GM23338 (cell line): ENCODE measurements around the gene ADAMTSL5. TPM values are rescaled to one million over a fixed set of nuclear protein-coding genes. Genes with fewer than 3 reads are reported as not detected.

Source experiments
- ATAC-seq: fragments of 200-7000 bp; cut with Tn5 transposase; 3 replicates; pipeline ENCODE4 v1.9.1; 2020
- DNase-seq: peaks from one replicate; pipeline ENCODE4 v3.0.0-alpha.2; 2015; ENCODE audit warnings: low spot score
- H2AFZ ChIP-seq: fragments of 200-600 bp; sonication (generic); 2 replicates; pipeline ENCODE4 v1.8.0; 2016; ENCODE audit warnings: antibody characterized with exemption, mild to moderate bottlenecking, moderate library complexity
- H3F3A ChIP-seq: fragments of 200-600 bp; sonication (generic); replicated peaks from 2 replicates; pipeline ENCODE4 v1.8.0; 2017; ENCODE audit warnings: antibody characterized with exemption, mixed run types, low read depth
- H3K27ac ChIP-seq: fragments of 200-600 bp; sonication (generic); 2 replicates; pipeline ENCODE4 v1.6.1; 2016; ENCODE audit warnings: low read depth
- H3K27me3 ChIP-seq: fragments of 200-600 bp; sonication (generic); 2 replicates; pipeline ENCODE4 v1.8.0; 2016; ENCODE audit warnings: mild to moderate bottlenecking, mixed run types, moderate library complexity; ENCODE audit not compliant: insufficient read depth
- H3K36me3 ChIP-seq: fragments of 200-600 bp; sonication (generic); 2 replicates; pipeline ENCODE4 v1.8.0; 2016; ENCODE audit warnings: mild to moderate bottlenecking; ENCODE audit not compliant: insufficient read depth
- H3K4me1 ChIP-seq: fragments of 200-600 bp; sonication (generic); 2 replicates; pipeline ENCODE4 v1.8.0; 2016; ENCODE audit warnings: mild to moderate bottlenecking, moderate library complexity; ENCODE audit not compliant: insufficient read depth
- H3K4me2 ChIP-seq: fragments of 200-600 bp; sonication (generic); 2 replicates; pipeline ENCODE4 v1.7.1; 2017; ENCODE audit warnings: mixed run types
- H3K4me3 ChIP-seq: fragments of 200-600 bp; sonication (generic); 2 replicates; pipeline ENCODE4 v1.6.1; 2016; ENCODE audit warnings: mixed run types
- H3K79me2 ChIP-seq: fragments of 200-600 bp; sonication (generic); replicated peaks from 2 replicates; pipeline ENCODE4 v1.8.0; 2017; ENCODE audit warnings: mild to moderate bottlenecking; ENCODE audit not compliant: insufficient read depth
- H3K9me2 ChIP-seq: fragments of 200-600 bp; sonication (generic); 2 replicates; pipeline ENCODE4 v1.8.0; 2017; ENCODE audit not compliant: insufficient read depth
- H4K20me1 ChIP-seq: fragments of 200-600 bp; sonication (generic); replicated peaks from 2 replicates; pipeline ENCODE4 v1.8.0; 2017; ENCODE audit warnings: mild to moderate bottlenecking; ENCODE audit not compliant: insufficient read depth
- H3K27ac Mint-ChIP-seq: 2 replicates; pipeline ENCODE4 v1.8.0; 2020; ENCODE audit warnings: inconsistent platforms, mild to moderate bottlenecking, moderate library complexity, mixed read lengths
- H3K27me3 Mint-ChIP-seq: 3 replicates; pipeline ENCODE4 v1.8.0; 2022; ENCODE audit warnings: low read depth, mild to moderate bottlenecking, moderate library complexity, mixed read lengths, inconsistent platforms; ENCODE audit not compliant: insufficient read depth, poor library complexity
- H3K36me3 Mint-ChIP-seq: 3 replicates; pipeline ENCODE4 v1.8.0; 2021; ENCODE audit warnings: low read depth, mild to moderate bottlenecking, inconsistent platforms, moderate library complexity, mixed read lengths
- H3K4me1 Mint-ChIP-seq: 3 replicates; pipeline ENCODE4 v1.8.0; 2020; ENCODE audit warnings: mild to moderate bottlenecking, inconsistent platforms, mixed read lengths
- H3K4me3 Mint-ChIP-seq: 3 replicates; pipeline ENCODE4 v1.8.0; 2021; ENCODE audit warnings: moderate library complexity, mild to moderate bottlenecking, inconsistent platforms, mixed read lengths
- H3K9me3 Mint-ChIP-seq: 3 replicates; pipeline ENCODE4 v1.8.0; 2020; ENCODE audit warnings: moderate library complexity, mild to moderate bottlenecking, inconsistent platforms, mixed read lengths
- EZH2 ChIP-seq: fragments of 200-600 bp; sonication (generic); IDR thresholded peaks from one replicate; pipeline ENCODE4 v1.8.0; 2017; ENCODE audit warnings: antibody characterized with exemption, mild to moderate bottlenecking, low read depth; ENCODE audit not compliant: unreplicated experiment
- NANOG ChIP-seq: IDR thresholded peaks from 2 replicates; pipeline ENCODE4 v1.6.1; 2016; ENCODE audit warnings: antibody characterized with exemption, borderline replicate concordance
- POLR2AphosphoS5 ChIP-seq: IDR thresholded peaks from 2 replicates; pipeline ENCODE4 v1.6.1; 2016; ENCODE audit warnings: antibody characterized with exemption, low read depth
- STAT1 ChIP-seq: IDR thresholded peaks from one replicate; pipeline ENCODE4 v1.6.1; 2016; ENCODE audit warnings: antibody characterized with exemption; ENCODE audit not compliant: unreplicated experiment
- ZNF114 ChIP-seq: fragments of 250-450 bp; sonication (Bioruptor Pico); IDR thresholded peaks from 2 replicates; pipeline ENCODE4 v1.5.0; 2020; ENCODE audit warnings: mild to moderate bottlenecking, moderate library complexity
- ZNF331 ChIP-seq: fragments of 250-450 bp; sonication (Bioruptor Pico); IDR thresholded peaks from 2 replicates; pipeline ENCODE4 v1.5.0; 2020; ENCODE audit warnings: low read depth, mild to moderate bottlenecking, moderate library complexity
- polyA plus RNA-seq: library from polyadenylated mRNA; unstranded; fragments of >200 nt; fragmentation: Nextera tagmentation; extraction: Ambion mirVana; gene quantifications from 2 replicates; pipeline ENCODE4 v1.2.1, GENCODE V29; 2016
- total RNA-seq: library from RNA; depleted of rRNA; stranded (reverse); fragments of >200 nt; shearing (Covaris generic); gene quantifications from 2 replicates; pipeline ENCODE4 v1.2.3, GENCODE V29; 2014
- TF ChIP-seq, protein P1 (sequence below): fragments of 250-450 bp; sonication (Bioruptor Pico); IDR thresholded peaks from 2 replicates; pipeline ENCODE4 v1.5.0; 2020; ENCODE audit warnings: mild to moderate bottlenecking, moderate library complexity
- TF ChIP-seq, protein P2 (sequence below), 2 experiments: fragments of 200-600 bp in 1 of 2; sonication (generic) in 1 of 2; conservative IDR thresholded peaks; 2 replicates each; pipeline versions ENCODE4 v1.5.1 to v1.6.1; 2016 to 2017; ENCODE audit warnings: antibody characterized with exemption in 2 of 2, low read depth in 2 of 2, mild to moderate bottlenecking in 2 of 2, moderate library complexity in 1 of 2

ADAMTSL5 gene
- total and polyA plus RNA-seq, 2 experiments from 2014 or later = 0.10 to 0.97 TPM

DNA sequence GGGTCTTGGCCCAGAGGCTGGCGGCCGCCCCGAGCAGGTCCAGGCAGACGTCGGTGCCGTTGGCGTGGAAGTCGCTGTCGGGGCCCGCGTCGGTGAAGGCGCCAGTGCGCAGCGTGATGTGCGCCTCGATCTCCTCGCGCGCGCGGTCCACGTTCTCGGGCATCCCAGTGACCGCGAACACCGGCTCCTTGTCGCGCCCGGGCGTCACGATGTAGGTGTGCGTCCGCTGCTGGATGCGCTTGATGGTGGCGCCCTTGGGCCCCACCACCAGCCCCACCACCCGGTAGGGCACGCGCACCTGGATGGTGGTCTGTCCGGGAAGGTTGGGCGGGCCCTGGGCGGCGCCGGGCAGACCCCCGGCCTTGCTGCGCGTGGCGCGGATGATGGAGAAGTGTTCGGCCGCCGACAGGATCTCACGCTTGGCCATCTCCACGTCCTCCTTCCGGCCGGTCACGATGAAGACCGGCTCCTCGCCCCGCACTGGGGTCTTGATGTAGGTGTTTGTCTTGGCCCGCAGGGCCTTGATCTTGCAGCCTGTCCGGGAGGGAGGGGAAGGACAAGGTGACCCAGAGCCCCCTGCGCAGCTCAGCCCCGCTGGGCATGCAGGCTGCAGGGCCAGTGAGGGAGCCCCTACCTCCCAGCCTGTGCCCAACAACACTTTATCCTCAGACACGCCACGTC, 43.7 kb upstream of the ADAMTSL5 start:
- no peaks in the 10 kb centered on the region; the same call in 1 of the 2 replicates for H3K4me1 ChIP-seq
- H3K27me3 ChIP-seq = no peaks in the 10 kb centered on the region
- H3K9me3 Mint-ChIP-seq = no peaks in the 10 kb centered on the region; the same call in 2 of the 3 replicates
- H3K9me2 ChIP-seq = no peaks in the 10 kb centered on the region
- TF ChIP-seq STAT1 (no peak), EZH2 (no peak), ZNF331 (no peak), ZNF114 (CRISPR knock-in tag) (no peak)
- H4K20me1 ChIP-seq = peaks cover 20% of the 10 kb centered on the region
- no peak overlapping the region for H3K27ac ChIP-seq
- H3K79me2 ChIP-seq = peaks cover 33% of the 10 kb centered on the region
- H3K4me3 Mint-ChIP-seq = no peak overlapping the region
- peaks cover 6% of the 10 kb centered on the region; the same call in 1 of the 2 replicates for H3F3A ChIP-seq
- peaks cover 3% of the 10 kb centered on the region; the same call in 1 of the 2 replicates for H3K36me3 ChIP-seq
- H3K4me3 ChIP-seq = no peak overlapping the region
- H3K4me1 Mint-ChIP-seq = no peaks in the 10 kb centered on the region
- peaks cover 13% of the 10 kb centered on the region for H3K27me3 Mint-ChIP-seq
- H2AFZ ChIP-seq = no peak overlapping the region
- H3K27ac Mint-ChIP-seq = no peak overlapping the region
- DNase-seq = no peak
- peaks cover 7% of the 10 kb centered on the region; the same call in 1 of the 3 replicates for H3K36me3 Mint-ChIP-seq
- no peak for ATAC-seq
- no peak overlapping the region for H3K4me2 ChIP-seq

DNA sequence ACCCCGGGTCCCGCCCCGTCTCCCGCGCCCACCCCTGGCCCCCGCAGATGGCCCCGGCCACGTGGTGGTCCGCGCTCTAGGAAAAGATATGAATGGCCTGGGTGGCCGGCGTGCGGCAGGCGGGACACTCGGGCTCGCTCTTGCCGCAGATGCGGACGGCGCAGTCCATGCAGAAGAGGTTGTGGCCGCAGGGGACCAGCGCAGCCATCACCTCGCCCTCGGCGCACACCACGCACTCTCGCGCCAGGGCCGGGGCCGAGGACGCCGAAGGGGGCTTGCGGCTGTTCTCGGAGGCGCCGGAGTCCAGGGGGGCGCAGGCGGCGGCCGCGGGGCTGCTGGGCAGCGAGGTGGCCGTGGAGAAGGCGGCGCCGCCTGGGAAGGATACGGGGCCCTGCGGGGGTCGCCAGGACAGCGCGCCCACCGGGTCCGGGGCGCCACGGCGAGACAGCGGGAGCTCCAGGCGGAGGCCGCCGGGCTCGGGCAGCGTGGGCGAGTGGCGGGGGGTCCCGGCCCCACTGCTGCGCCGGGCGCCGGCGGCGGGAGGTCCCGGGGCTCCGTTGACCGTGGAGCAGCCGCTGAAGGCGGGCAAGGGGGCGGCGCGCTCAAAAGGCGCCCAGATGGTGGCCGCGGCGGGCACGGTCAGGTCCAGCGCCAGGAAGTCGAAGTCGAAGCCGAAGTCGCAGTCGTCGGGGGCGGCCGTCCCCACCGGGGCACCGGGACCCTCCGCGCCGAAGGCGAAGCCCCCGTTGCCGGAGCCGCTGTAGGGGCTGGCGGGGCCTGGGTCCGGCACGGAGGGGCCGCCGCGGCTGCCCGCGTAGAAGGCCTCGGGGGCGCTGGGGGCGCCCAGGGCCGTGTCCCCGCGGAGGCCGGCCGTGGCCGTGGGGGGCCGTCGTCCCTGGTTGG, 42.9 kb upstream of the ADAMTSL5 start:
- no peak overlapping the region for H3K4me3 Mint-ChIP-seq
- Histone ChIP-seq H3K27ac (no peak overlapping the region), H3F3A (peaks cover 6% of the 10 kb centered on the region; the same call in 1 of the 2 replicates), H3K9me2 (no peaks in the 10 kb centered on the region), H3K4me2 (no peak overlapping the region), H3K4me1 (no peaks in the 10 kb centered on the region; the same call in 1 of the 2 replicates), H2AFZ (no peak overlapping the region), H3K79me2 (peaks cover 25% of the 10 kb centered on the region), H3K4me3 (no peak overlapping the region), H3K27me3 (no peaks in the 10 kb centered on the region), H3K36me3 (peaks cover 3% of the 10 kb centered on the region; the same call in 1 of the 2 replicates), H4K20me1 (peaks cover 16% of the 10 kb centered on the region)
- no peak overlapping the region for H3K27ac Mint-ChIP-seq
- H3K27me3 Mint-ChIP-seq = peaks cover 13% of the 10 kb centered on the region
- ATAC-seq = no peak
- no peak for DNase-seq
- peaks cover 7% of the 10 kb centered on the region; the same call in 1 of the 3 replicates for H3K36me3 Mint-ChIP-seq
- H3K4me1 Mint-ChIP-seq = no peaks in the 10 kb centered on the region
- peaks cover 3% of the 10 kb centered on the region; the same call in 2 of the 3 replicates for H3K9me3 Mint-ChIP-seq
- TF ChIP-seq, protein P1, sequence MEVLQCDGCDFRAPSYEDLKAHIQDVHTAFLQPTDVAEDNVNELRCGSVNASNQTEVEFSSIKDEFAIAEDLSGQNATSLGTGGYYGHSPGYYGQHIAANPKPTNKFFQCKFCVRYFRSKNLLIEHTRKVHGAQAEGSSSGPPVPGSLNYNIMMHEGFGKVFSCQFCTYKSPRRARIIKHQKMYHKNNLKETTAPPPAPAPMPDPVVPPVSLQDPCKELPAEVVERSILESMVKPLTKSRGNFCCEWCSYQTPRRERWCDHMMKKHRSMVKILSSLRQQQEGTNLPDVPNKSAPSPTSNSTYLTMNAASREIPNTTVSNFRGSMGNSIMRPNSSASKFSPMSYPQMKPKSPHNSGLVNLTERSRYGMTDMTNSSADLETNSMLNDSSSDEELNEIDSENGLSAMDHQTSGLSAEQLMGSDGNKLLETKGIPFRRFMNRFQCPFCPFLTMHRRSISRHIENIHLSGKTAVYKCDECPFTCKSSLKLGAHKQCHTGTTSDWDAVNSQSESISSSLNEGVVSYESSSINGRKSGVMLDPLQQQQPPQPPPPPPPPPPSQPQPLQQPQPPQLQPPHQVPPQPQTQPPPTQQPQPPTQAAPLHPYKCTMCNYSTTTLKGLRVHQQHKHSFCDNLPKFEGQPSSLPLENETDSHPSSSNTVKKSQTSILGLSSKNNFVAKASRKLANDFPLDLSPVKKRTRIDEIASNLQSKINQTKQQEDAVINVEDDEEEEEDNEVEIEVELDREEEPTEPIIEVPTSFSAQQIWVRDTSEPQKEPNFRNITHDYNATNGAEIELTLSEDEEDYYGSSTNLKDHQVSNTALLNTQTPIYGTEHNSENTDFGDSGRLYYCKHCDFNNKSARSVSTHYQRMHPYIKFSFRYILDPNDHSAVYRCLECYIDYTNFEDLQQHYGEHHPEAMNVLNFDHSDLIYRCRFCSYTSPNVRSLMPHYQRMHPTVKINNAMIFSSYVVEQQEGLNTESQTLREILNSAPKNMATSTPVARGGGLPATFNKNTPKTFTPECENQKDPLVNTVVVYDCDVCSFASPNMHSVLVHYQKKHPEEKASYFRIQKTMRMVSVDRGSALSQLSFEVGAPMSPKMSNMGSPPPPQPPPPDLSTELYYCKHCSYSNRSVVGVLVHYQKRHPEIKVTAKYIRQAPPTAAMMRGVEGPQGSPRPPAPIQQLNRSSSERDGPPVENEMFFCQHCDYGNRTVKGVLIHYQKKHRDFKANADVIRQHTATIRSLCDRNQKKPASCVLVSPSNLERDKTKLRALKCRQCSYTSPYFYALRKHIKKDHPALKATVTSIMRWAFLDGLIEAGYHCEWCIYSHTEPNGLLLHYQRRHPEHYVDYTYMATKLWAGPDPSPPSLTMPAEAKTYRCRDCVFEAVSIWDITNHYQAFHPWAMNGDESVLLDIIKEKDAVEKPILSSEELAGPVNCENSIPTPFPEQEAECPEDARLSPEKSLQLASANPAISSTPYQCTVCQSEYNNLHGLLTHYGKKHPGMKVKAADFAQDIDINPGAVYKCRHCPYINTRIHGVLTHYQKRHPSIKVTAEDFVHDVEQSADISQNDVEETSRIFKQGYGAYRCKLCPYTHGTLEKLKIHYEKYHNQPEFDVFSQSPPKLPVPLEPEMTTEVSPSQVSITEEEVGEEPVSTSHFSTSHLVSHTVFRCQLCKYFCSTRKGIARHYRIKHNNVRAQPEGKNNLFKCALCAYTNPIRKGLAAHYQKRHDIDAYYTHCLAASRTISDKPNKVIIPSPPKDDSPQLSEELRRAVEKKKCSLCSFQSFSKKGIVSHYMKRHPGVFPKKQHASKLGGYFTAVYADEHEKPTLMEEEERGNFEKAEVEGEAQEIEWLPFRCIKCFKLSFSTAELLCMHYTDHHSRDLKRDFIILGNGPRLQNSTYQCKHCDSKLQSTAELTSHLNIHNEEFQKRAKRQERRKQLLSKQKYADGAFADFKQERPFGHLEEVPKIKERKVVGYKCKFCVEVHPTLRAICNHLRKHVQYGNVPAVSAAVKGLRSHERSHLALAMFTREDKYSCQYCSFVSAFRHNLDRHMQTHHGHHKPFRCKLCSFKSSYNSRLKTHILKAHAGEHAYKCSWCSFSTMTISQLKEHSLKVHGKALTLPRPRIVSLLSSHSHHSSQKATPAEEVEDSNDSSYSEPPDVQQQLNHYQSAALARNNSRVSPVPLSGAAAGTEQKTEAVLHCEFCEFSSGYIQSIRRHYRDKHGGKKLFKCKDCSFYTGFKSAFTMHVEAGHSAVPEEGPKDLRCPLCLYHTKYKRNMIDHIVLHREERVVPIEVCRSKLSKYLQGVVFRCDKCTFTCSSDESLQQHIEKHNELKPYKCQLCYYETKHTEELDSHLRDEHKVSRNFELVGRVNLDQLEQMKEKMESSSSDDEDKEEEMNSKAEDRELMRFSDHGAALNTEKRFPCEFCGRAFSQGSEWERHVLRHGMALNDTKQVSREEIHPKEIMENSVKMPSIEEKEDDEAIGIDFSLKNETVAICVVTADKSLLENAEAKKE = no peak
- TF ChIP-seq EZH2 = no peak
- TF ChIP-seq NANOG = no peak
- TF ChIP-seq, protein P2, sequence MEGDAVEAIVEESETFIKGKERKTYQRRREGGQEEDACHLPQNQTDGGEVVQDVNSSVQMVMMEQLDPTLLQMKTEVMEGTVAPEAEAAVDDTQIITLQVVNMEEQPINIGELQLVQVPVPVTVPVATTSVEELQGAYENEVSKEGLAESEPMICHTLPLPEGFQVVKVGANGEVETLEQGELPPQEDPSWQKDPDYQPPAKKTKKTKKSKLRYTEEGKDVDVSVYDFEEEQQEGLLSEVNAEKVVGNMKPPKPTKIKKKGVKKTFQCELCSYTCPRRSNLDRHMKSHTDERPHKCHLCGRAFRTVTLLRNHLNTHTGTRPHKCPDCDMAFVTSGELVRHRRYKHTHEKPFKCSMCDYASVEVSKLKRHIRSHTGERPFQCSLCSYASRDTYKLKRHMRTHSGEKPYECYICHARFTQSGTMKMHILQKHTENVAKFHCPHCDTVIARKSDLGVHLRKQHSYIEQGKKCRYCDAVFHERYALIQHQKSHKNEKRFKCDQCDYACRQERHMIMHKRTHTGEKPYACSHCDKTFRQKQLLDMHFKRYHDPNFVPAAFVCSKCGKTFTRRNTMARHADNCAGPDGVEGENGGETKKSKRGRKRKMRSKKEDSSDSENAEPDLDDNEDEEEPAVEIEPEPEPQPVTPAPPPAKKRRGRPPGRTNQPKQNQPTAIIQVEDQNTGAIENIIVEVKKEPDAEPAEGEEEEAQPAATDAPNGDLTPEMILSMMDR (conservative IDR thresholded peaks at IDR 0.05; ENCODE audit: low read depth in 2 of 2) = no peak
- no peak for TF ChIP-seq POLR2AphosphoS5
